ENCODE data around the gene ZBTB44.

DNA sequence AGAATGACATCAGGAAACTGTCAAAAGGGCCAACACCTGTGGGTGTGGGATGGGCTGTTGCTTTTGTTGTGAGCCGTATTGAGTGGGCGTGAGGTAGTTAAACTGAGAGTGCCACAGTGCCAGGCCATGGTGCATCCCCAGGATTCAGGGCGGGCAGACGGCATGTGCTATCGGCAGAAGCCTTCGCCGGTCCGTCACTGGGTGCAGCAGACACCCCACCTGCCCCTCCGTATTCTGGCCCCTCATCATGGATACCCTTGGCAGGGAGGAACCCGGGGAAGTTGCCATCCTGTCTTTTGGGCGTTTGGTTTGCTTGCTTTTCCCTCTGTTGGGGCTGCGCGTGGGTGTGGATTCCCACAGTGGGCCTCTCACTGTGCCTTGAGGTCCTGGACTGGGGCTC, 127.6 kb downstream of the ZBTB44 start:
- TF ChIP-seq POLR2A (IDR thresholded peaks at IDR 0.05) (no peak), EP300 (IDR thresholded peaks at IDR 0.05) (no peak), POLR2AphosphoS5 (IDR thresholded peaks at IDR 0.05) (no peak)
- TF ChIP-seq, protein P1, sequence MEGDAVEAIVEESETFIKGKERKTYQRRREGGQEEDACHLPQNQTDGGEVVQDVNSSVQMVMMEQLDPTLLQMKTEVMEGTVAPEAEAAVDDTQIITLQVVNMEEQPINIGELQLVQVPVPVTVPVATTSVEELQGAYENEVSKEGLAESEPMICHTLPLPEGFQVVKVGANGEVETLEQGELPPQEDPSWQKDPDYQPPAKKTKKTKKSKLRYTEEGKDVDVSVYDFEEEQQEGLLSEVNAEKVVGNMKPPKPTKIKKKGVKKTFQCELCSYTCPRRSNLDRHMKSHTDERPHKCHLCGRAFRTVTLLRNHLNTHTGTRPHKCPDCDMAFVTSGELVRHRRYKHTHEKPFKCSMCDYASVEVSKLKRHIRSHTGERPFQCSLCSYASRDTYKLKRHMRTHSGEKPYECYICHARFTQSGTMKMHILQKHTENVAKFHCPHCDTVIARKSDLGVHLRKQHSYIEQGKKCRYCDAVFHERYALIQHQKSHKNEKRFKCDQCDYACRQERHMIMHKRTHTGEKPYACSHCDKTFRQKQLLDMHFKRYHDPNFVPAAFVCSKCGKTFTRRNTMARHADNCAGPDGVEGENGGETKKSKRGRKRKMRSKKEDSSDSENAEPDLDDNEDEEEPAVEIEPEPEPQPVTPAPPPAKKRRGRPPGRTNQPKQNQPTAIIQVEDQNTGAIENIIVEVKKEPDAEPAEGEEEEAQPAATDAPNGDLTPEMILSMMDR (IDR thresholded peaks at IDR 0.05), result no peak
